Activated CD4-positive, alpha-beta T cell treated with anti-CD3 and anti-CD28 coated beads for 1 hour (primary cell): ENCODE data around the gene CKMT2.

ENCODE experiments used
- DNase-seq: peaks from one replicate; pipeline ENCODE4 v3.0.0-alpha.2; 2020

Gene CKMT2

GRCh38 chr5:81233080-81233634 is at the start of gene CKMT2:
Gene CKMT2 (plus strand): TSS chr5:81233322. CDS start chr5:81251133, 17,811 bp downstream.
- no peak for DNase-seq

GRCh38 chr5:81183811-81184748 is 49.0 kb upstream of the CKMT2 start:
- no peak for DNase-seq

- no peak for DNase-seq
Observed at GRCh38 chr5:81184749-81185110, 48.4 kb upstream of the CKMT2 start.

GRCh38 chr5:81187885-81188284 is 45.2 kb upstream of the CKMT2 start:
- DNase-seq: no peak

GRCh38 chr5:81188962-81189361 is 44.2 kb upstream of the CKMT2 start:
- DNase-seq: no peak

GRCh38 chr5:81189875-81190498 is 43.1 kb upstream of the CKMT2 start:
- no peak for DNase-seq

- no peak for DNase-seq
Observed at GRCh38 chr5:81191726-81192372, 41.3 kb upstream of the CKMT2 start.

GRCh38 chr5:81192373-81192750 is 40.8 kb upstream of the CKMT2 start:
- DNase-seq: no peak

GRCh38 chr5:81194633-81195334 is 38.3 kb upstream of the CKMT2 start:
- DNase-seq: peak; percentile 66

GRCh38 chr5:81195335-81195929 is 37.7 kb upstream of the CKMT2 start:
- DNase-seq: no peak

GRCh38 chr5:81202655-81203054 is 30.5 kb upstream of the CKMT2 start:
- no peak for DNase-seq

GRCh38 chr5:81203729-81204128 is 29.4 kb upstream of the CKMT2 start:
- no peak for DNase-seq

- no peak for DNase-seq
Observed at GRCh38 chr5:81204205-81204604, 28.9 kb upstream of the CKMT2 start.

- no peak for DNase-seq
Observed at GRCh38 chr5:81205058-81205457, 28.1 kb upstream of the CKMT2 start.

GRCh38 chr5:81207009-81207408 is 26.1 kb upstream of the CKMT2 start:
- no peak for DNase-seq

GRCh38 chr5:81208904-81209303 is 24.2 kb upstream of the CKMT2 start:
- no peak for DNase-seq

GRCh38 chr5:81209386-81209785 is 23.7 kb upstream of the CKMT2 start:
- no peak for DNase-seq

GRCh38 chr5:81209869-81210493 is 23.1 kb upstream of the CKMT2 start:
- DNase-seq: no peak

- DNase-seq: no peak
Observed at GRCh38 chr5:81212211-81212751, 20.8 kb upstream of the CKMT2 start.

- no peak for DNase-seq
Observed at GRCh38 chr5:81213070-81213469, 20.1 kb upstream of the CKMT2 start.

- DNase-seq: no peak
Observed at GRCh38 chr5:81214848-81215247, 18.3 kb upstream of the CKMT2 start.

- no peak for DNase-seq
Observed at GRCh38 chr5:81216152-81216551, 17.0 kb upstream of the CKMT2 start.
